ENCODE results near the gene CRIM1. TPM values are rescaled to one million over a fixed set of nuclear protein-coding genes. Genes with fewer than 3 reads are reported as not detected.

Gene CRIM1
- total and polyA plus RNA-seq, 2 experiments from 2014 or later = 76.4 to 485 TPM

DNA sequence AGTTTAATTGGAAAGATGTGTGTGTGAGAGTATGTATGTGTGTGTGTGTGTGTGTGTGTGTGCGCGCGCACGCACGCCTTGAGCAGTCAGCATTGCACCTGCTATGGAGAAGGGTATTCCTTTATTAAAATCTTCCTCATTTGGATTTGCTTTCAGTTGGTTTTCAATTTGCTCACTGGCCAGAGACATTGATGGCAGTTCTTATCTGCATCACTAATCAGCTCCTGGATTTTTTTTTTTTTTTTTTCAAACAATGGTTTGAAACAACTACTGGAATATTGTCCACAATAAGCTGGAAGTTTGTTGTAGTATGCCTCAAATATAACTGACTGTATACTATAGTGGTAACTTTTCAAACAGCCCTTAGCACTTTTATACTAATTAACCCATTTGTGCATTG lies 194.4 kb downstream of the CRIM1 start:
- Histone ChIP-seq H3K9ac (no peak overlapping the region), H3K4me1 (ENCODE audit: insufficient read depth) (peaks cover 23% of the 10 kb centered on the region), H3F3A (ENCODE audit: insufficient read depth) (peaks cover 99% of the 10 kb centered on the region), H3K4me3 (no peak overlapping the region), H3K9me3 (ENCODE audit: low read depth) (no peaks in the 10 kb centered on the region), H4K20me1 (ENCODE audit: insufficient read depth) (no peaks in the 10 kb centered on the region), H3K36me3 (ENCODE audit: low read depth) (peaks cover 83% of the 10 kb centered on the region), H3K79me2 (ENCODE audit: insufficient read depth) (peaks cover 10% of the 10 kb centered on the region; the same call in 1 of the 2 replicates), H3K4me2 (ENCODE audit: unreplicated experiment) (no peak overlapping the region), H3K27me3 (replicated peaks; ENCODE audit: insufficient read depth) (no peaks in the 10 kb centered on the region), H2AFZ (no peak overlapping the region), H3K27ac (0 out of 2 replicates have a peak overlapping the region, but pooled peaks have one; percentile 7), H3K9me2 (ENCODE audit: insufficient read depth) (no peaks in the 10 kb centered on the region)
- no peak for DNase-seq
- no peak for TF ChIP-seq EZH2 (IDR thresholded peaks at IDR 0.05; ENCODE audit: insufficient read depth, poor library complexity, severe bottlenecking)
- TF ChIP-seq EZH2phosphoT487 (IDR thresholded peaks at IDR 0.05; ENCODE audit: insufficient read depth, low read depth) = no peak
- WGBS, 2 experiments (ENCODE audit: low coverage in 1 of 2, low lambda C conversion rate in 2 of 2, missing lambda C conversion rate in 2 of 2) = 97 to 98% methylated on average over 5 of the region's 5 CpGs
- in situ Hi-C loops (cut with MboI) = loop anchor here (25.0 kb wide), 1 partner anchor 237 kb away; no protein-coding TSS in a partner anchor

- Histone ChIP-seq H3F3A (ENCODE audit: insufficient read depth) (peaks cover 99% of the 10 kb centered on the region), H3K4me3 (no peak overlapping the region), H3K4me1 (ENCODE audit: insufficient read depth) (peaks cover 40% of the 10 kb centered on the region), H3K36me3 (ENCODE audit: low read depth) (peaks cover 58% of the 10 kb centered on the region), H2AFZ (no peak overlapping the region), H3K9me2 (ENCODE audit: insufficient read depth) (no peaks in the 10 kb centered on the region), H3K27ac (peak overlapping the region; percentile 57; the same call in 1 of the 2 replicates), H3K79me2 (ENCODE audit: insufficient read depth) (peaks cover 13% of the 10 kb centered on the region), H3K9ac (no peak overlapping the region), H3K9me3 (ENCODE audit: low read depth) (no peaks in the 10 kb centered on the region), H4K20me1 (ENCODE audit: insufficient read depth) (no peaks in the 10 kb centered on the region), H3K27me3 (replicated peaks; ENCODE audit: insufficient read depth) (no peaks in the 10 kb centered on the region), H3K4me2 (ENCODE audit: unreplicated experiment) (no peak overlapping the region)
- in situ Hi-C loops (cut with MboI) = loop anchor here (25.0 kb wide), 1 partner anchor 234 kb away; no protein-coding TSS in a partner anchor
- 62 to 66% methylated on average over 4 of the region's 4 CpGs for WGBS, 2 experiments (ENCODE audit: low coverage in 1 of 2, low lambda C conversion rate in 2 of 2, missing lambda C conversion rate in 2 of 2)
- DNase-seq = no peak
- TF ChIP-seq EZH2 (IDR thresholded peaks at IDR 0.05; ENCODE audit: insufficient read depth, poor library complexity, severe bottlenecking) (no peak), EZH2phosphoT487 (IDR thresholded peaks at IDR 0.05; ENCODE audit: insufficient read depth, low read depth) (no peak)
Observed at GRCh38 chr2:36553683-36554082, 198.1 kb downstream of the CRIM1 start.

DNA sequence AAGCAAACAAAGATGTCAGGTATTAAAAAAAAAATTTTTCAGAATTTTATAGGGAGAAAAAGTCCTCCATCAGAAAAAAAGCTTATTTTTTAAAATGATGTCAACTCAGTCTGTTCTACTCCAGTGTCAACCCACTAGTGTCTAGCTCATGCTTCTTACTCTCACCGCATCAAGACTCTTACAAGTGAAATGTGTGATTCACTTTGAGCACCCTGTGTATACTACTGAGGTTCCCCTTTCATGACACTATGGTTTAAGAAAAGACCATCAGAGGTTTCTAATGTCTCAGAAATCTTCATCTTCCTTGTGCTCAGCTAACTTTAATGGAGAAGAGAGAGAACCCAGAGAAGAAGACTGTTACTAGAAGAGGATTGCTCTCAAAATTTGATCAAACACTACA lies 199.0 kb downstream of the CRIM1 start:
- Histone ChIP-seq H3K4me2 (ENCODE audit: unreplicated experiment) (no peak overlapping the region), H3K79me2 (ENCODE audit: insufficient read depth) (peaks cover 22% of the 10 kb centered on the region), H3K27me3 (replicated peaks; ENCODE audit: insufficient read depth) (no peaks in the 10 kb centered on the region), H2AFZ (no peak overlapping the region), H3K4me3 (no peak overlapping the region), H3K27ac (peak overlapping the region; percentile 57), H3K9me3 (ENCODE audit: low read depth) (no peaks in the 10 kb centered on the region), H3K36me3 (ENCODE audit: low read depth) (peaks cover 54% of the 10 kb centered on the region), H3K4me1 (ENCODE audit: insufficient read depth) (peaks cover 48% of the 10 kb centered on the region), H3K9me2 (ENCODE audit: insufficient read depth) (no peaks in the 10 kb centered on the region), H3K9ac (no peak overlapping the region), H4K20me1 (ENCODE audit: insufficient read depth) (no peaks in the 10 kb centered on the region), H3F3A (ENCODE audit: insufficient read depth) (peaks cover 99% of the 10 kb centered on the region)
- in situ Hi-C loops (cut with MboI) = loop anchor here (25.0 kb wide), 1 partner anchor 233 kb away; no protein-coding TSS in a partner anchor
- DNase-seq = no peak
- TF ChIP-seq EZH2phosphoT487 (IDR thresholded peaks at IDR 0.05; ENCODE audit: insufficient read depth, low read depth) (no peak), EZH2 (IDR thresholded peaks at IDR 0.05; ENCODE audit: insufficient read depth, poor library complexity, severe bottlenecking) (no peak)
- WGBS, 2 experiments (ENCODE audit: low coverage in 1 of 2, low lambda C conversion rate in 2 of 2, missing lambda C conversion rate in 2 of 2) = 84 to 100% methylated on average over 1 of the region's 1 CpG

GRCh38 chr2:36555789-36556188 lies 200.2 kb downstream of the CRIM1 start:
- 83 to 87% methylated on average over 3 of the region's 3 CpGs for WGBS, 2 experiments (ENCODE audit: low coverage in 1 of 2, low lambda C conversion rate in 2 of 2, missing lambda C conversion rate in 2 of 2)
- peaks cover 100% of the 10 kb centered on the region for H3F3A ChIP-seq (ENCODE audit: insufficient read depth)
- in situ Hi-C loops (cut with MboI) = loop anchor here (25.0 kb wide), 1 partner anchor 232 kb away; no protein-coding TSS in a partner anchor
- no peaks in the 10 kb centered on the region for H3K27me3 ChIP-seq (replicated peaks; ENCODE audit: insufficient read depth)
- peaks cover 49% of the 10 kb centered on the region for H3K36me3 ChIP-seq (ENCODE audit: low read depth)
- no peak overlapping the region for H3K4me3 ChIP-seq
- H3K27ac ChIP-seq = peak overlapping the region; percentile 57
- TF ChIP-seq EZH2 (IDR thresholded peaks at IDR 0.05; ENCODE audit: insufficient read depth, poor library complexity, severe bottlenecking) = no peak
- TF ChIP-seq EZH2phosphoT487 (IDR thresholded peaks at IDR 0.05; ENCODE audit: insufficient read depth, low read depth) = no peak
- H3K4me1 ChIP-seq (ENCODE audit: insufficient read depth) = peaks cover 60% of the 10 kb centered on the region
- H2AFZ ChIP-seq = no peak overlapping the region
- H3K4me2 ChIP-seq (ENCODE audit: unreplicated experiment) = no peak overlapping the region
- H3K9me2 ChIP-seq (ENCODE audit: insufficient read depth) = no peaks in the 10 kb centered on the region
- no peak for DNase-seq
- H3K9ac ChIP-seq = no peak overlapping the region
- H3K79me2 ChIP-seq (ENCODE audit: insufficient read depth) = peaks cover 27% of the 10 kb centered on the region
- no peaks in the 10 kb centered on the region for H3K9me3 ChIP-seq (ENCODE audit: low read depth)
- no peaks in the 10 kb centered on the region for H4K20me1 ChIP-seq (ENCODE audit: insufficient read depth)

All from GM23248 (cell line).